GM18873 (cell line): ENCODE results near the gene KNOP1.

ENCODE experiments used
- ATAC-seq: cut with Tn5 transposase; IDR thresholded peaks from one replicate; pipeline ENCODE4 v1.9.1; 2021; ENCODE audit warnings: mild to moderate bottlenecking, moderate library complexity, moderate number of reproducible peaks; ENCODE audit not compliant: unreplicated experiment, low FRiP score

KNOP1 gene

DNA sequence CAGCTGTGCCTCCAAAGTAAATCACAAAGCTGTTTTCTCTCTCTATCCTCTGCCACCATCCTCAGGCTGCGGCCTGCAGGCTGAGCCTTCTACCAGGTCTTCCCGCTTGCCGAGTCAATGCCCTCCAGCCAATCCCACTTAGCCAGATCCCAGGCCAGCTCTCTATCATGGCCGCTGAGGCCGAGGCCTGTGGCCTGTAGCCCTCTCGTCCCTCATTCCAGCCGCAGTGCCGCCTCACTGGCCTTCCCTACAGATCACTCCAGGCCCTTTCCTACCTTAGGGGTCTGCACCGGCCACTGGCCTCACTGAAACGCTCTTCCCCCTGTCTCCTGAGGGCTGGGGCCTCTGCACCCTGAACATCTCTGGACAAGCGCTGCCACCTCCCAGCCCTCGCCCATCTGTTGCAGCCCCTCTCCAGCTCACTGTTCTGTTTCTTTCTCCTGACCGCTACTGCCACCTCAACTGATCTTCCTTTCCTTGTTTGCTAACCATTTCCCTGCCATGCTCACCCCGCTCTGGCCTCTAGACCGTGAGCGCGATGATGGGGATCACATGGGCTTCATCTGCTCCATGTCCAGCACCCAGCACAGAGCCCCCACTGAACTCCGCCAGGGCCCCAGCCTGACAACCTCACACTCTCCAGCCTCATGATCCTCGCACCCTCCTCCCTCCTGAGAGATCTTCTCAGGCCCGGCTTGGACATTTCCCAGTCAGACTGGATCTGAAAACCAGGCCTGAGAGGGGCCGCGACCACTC is 8.5 kb downstream of the KNOP1 start:
- no peak for ATAC-seq

- ATAC-seq: no peak
Measured at GRCh38 chr16:19708296-19709205, 9.5 kb downstream of the KNOP1 start.

GRCh38 chr16:19707569-19708295 is 10.3 kb downstream of the KNOP1 start:
- ATAC-seq: no peak

DNA sequence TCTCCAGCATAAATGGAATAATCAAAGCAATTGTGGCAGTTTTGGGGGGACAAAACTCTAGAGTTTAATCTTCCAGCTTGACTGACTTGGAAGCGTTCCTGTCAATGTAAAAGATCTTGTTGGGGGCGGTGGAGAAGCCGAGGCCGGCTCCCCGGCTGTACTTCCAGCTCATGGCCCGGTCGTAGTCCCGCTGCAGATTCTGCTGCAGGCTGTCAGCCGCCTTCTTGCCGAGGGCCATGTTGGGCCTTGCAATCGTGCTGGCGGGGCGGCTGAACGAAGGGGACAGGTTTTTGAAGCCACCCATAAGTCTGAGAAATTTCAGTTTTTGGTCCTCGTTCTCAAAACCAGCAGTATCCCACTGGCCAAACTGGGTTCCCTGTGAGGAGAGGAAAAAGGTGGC is 11.2 kb downstream of the KNOP1 start:
- no peak for ATAC-seq

- no peak for ATAC-seq
Measured at GRCh38 chr16:19705843-19706242, 12.2 kb downstream of the KNOP1 start.

GRCh38 chr16:19705146-19705501 is 12.9 kb downstream of the KNOP1 start:
- no peak for ATAC-seq

DNA sequence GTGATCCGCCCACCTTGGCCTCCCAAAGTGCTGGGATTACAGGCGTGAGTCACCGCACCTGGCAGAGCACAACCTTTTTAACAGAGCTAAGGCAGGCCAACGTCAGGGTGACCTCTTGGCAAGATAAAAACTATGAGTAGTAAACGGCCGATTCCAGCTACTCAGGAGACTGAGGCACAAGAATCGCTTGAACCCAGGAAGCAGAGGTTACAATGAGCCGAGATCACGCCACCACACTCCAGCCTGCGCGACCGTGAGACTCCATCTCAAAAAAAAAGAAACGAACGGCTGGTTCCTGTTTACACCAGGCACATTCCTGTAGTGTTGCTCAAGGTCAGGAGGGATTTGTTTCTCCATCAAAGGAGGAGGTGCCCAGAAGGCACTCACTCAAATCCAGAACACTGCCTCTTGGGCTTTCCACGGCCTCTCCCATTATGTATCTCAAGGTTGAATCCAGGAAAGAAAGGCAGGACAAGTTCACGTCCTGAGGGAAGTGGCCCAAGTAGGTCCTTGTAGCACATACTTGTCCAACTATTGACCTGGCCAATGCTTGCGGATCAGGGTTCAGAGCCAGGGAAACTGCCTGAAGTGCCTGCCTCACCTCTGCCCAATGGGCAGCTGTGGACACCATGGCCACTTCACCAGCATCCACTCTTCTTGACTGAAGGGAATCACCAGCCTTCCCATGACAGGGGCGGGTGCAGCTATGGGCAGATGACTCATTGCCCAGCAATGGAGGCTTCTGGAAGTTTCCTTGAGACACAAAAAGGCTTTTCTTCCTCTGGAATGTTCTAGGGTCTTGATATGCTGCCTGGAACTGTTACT is 13.5 kb downstream of the KNOP1 start:
- no peak for ATAC-seq

DNA sequence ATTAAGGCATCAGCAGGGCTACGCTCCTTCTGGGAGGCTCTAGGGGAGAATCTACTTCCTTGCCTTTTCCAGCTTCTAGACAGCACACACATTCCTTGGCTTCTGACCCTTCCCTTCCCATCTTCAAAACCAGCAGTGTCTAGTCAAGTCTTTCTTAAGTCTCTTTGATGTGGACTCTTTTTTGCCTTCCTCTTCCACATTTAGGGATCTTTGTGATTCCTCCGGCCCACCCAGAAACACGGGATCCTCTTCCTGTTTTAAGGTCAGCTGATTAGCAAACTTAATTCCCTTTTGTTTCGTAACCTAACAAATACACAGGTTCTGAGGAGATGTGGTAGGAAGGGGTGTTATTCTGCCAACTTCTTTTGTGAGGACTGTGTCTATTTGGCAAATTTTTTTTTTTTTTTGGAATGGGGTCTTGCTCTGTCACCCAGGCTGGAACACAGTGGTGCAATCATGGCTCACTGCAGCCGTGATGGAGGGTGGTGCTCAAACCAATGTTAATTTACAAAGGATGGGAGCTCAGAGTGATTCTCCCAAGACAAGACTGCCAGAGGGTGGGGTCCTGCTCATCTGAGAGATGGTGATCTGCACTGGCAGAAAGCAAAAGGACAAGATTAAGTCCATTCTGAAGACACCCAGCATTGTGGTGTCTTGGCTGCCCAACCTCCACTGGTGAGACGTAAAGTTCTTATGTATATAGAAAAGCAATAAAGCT is 14.7 kb downstream of the KNOP1 start:
- no peak for ATAC-seq

GRCh38 chr16:19701091-19701490 is 16.9 kb downstream of the KNOP1 start:
- no peak for ATAC-seq

GRCh38 chr16:19700319-19700781 is 17.7 kb downstream of the KNOP1 start:
- ATAC-seq: no peak

DNA sequence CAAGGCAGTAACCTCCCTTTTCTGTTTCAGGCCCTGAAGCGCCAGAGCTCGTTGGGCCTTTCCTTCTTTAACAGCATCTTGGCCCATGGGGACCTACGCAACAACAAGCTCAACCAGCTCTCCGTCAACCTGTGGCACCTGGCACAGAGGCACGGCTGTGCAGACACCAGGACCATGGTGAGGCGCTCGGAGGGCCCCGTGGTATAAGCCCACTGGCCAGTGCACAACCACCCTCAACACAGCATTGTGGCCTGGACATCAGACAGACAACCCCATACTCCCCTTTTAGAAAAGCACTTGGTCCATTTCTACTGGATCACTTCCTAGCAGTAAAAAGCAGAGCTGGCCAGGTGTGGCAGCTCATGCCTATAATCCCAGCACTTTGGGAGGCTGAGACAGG is 18.6 kb downstream of the KNOP1 start:
- no peak for ATAC-seq

DNA sequence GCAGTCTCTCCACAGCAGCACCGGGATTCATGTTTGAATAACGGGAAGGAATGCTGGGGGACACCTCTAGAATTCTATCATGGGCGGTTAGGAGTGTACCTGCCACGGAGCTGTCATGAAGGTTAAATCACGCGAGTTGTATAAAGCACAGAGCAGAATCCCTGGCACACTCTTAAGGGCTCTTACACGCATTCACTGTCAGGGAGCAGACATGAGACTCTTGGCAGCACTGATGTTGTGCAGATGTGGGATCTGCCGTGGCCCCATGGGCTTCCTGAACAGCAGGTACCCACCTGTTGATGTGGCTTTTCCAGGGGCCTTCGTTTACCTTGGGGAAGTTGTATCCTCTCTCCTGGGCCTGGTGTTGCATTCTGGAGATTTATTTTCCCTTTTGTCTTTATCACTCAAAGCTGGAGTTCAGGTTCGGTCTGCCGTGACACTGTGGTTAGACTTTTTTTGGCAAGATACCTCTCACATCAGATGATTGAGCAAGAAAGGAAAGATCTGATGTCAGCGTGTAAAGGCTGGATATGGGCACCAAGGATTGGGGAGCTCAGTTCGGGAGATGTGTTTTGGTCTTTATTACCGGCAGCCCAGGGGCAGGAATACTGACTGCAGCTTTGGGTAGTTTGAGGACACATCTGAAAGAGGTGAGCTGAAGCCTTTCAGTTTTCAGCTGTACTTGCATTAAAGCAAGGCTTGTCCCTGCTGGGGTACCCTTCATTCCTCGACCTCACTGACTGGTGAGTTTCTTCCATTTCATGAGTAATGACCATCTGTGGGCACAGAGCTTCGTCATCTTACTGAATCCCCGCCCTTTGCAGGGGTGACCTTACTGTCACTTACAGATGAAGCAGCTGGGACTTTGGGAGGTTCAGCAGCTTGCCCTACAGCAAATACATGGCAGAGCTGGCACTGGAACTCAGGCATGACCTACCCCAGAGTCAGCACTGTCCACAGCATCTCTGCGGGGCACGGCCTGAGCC is 19.3 kb downstream of the KNOP1 start:
- ATAC-seq: no peak

DNA sequence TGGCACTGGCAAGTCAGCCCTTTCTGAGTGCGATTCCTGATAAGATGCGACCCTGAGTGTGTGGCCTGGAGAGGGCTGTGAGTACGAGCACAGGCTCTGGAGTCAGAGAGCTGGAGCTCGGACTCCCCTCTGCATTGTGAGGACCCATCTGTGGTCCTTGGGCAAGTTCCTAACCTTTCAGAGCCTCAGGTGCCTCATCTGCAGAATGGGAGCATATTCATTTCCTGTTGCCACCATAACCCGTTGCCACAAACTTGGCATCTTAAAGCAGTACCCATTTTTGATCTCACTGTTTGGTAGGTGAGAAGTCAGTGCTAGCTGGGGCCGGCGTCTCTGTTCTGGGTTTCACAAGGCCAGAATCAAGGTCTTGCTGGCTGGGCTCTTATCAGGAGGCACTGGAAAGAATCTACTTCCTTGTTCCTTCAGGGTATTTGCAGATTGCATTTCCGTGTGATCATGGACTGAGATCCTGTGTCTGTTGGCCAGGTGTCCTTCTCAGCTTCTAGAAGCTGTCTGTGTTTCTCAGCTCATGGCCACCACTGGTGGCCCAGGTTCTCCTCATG is 20.2 kb downstream of the KNOP1 start:
- ATAC-seq: no peak

DNA sequence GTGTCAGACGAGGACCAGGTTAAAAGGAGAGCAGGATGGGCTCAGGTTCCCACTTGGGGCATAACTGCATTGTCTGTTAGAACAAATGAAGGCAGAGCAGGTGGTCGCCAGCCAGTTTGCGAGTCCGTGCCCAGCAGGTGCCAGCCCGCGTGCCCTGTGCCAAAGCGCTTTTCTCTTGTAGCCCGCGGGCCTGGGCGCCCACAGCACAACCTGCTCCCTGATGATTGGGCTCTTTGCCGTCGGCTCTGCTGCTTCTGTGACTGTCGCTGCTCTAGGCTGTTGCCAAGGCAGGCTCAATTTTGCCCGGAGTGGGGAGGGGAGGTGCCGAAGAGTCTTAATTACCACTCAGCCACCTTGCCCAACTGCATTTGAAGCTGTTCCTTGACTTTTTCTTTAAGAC is 21.1 kb downstream of the KNOP1 start:
- no peak for ATAC-seq

DNA sequence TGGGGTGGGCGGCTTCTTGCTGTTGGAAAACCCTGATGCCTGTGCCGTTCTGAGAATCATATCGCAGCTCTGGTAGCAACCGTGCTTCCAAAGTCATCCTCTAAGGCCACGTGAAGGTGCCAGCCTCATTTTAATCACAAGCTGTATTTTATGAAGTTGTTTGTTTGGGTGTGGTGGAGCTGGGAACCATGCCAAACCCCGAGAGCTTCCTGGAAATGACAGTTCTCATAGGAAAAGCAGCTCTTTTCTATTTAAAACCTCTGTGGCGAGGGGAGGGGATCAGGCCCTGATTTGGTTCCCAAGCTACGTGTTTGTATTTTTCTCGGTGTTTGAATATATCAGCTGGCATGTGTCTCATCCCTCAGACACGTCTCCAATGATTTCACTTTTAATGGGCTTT is 21.7 kb downstream of the KNOP1 start:
- ATAC-seq: no peak

- no peak for ATAC-seq
Measured at GRCh38 chr16:19694989-19695388, 23.0 kb downstream of the KNOP1 start.

DNA sequence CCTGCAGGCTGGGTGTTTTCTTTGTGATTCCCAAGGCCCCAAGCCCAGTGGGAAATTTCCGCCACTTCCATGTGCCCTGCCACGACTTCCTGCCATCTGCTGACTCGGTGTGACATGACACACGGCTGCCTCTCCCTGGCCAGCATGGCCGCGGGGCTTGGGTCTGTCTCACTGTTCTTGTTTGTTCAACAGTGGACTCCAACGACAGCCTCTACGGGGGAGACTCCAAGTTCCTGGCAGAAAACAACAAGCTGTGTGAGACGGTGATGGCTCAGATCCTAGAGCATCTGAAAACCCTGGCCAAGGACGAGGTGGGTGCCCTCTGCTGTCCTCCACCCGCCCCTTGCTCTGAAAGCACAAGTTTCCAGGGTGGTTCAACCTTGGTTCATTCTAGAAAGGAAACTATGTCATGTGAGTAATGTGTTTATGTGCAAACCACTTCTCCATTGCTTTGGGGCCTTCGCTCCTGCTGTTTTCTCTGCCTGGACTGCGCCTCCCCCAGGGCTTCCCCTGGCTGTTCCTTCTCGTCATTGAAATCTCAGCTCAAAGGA is 26.8 kb downstream of the KNOP1 start:
- no peak for ATAC-seq

GRCh38 chr16:19690196-19690595 is 27.8 kb downstream of the KNOP1 start:
- ATAC-seq: no peak
